Activated CD4-positive, alpha-beta T cell treated with anti-CD3 and anti-CD28 coated beads, Interleukin-10, Interleukin-2, amounts not matched to agents 100 ng/mL and 50 ng/mL, durations not matched to agents 16 hours and 8 hours (primary cell): ENCODE data around the gene GALR1.
"Not testable (repeated sequence)": the region's sequence is repeated elsewhere in the genome, so short reads cannot be mapped to it uniquely, and the experiment has no call there.

ENCODE experiments used
- DNase-seq: peaks from one replicate; pipeline ENCODE4 v3.0.0-alpha.2; 2020

The GALR1 gene

GRCh38 chr18:77249569-77250500, at the start of gene GALR1:
Gene GALR1 (plus strand): TSS chr18:77249848. CDS start chr18:77250549, 701 bp downstream.
- DNase-seq = no peak

GRCh38 chr18:77201506-77201905, 48.1 kb upstream of the GALR1 start:
- DNase-seq = peak; percentile 11

- no peak for DNase-seq
Observed at GRCh38 chr18:77202329-77202728, 47.3 kb upstream of the GALR1 start.

- DNase-seq = no peak
Observed at GRCh38 chr18:77203071-77203470, 46.6 kb upstream of the GALR1 start.

- no peak for DNase-seq
Observed at GRCh38 chr18:77203851-77204250, 45.8 kb upstream of the GALR1 start.

GRCh38 chr18:77205769-77206168, 43.9 kb upstream of the GALR1 start:
- DNase-seq = no peak

GRCh38 chr18:77206676-77207374, 42.8 kb upstream of the GALR1 start:
- no peak for DNase-seq

GRCh38 chr18:77207540-77207939, 42.1 kb upstream of the GALR1 start:
- DNase-seq = peak; percentile 65

- peak; percentile 66 for DNase-seq
Observed at GRCh38 chr18:77208964-77209363, 40.7 kb upstream of the GALR1 start.

GRCh38 chr18:77209587-77209986, 40.1 kb upstream of the GALR1 start:
- no peak for DNase-seq

- no peak for DNase-seq
Observed at GRCh38 chr18:77210249-77210648, 39.4 kb upstream of the GALR1 start.

GRCh38 chr18:77218642-77219041, 31.0 kb upstream of the GALR1 start:
- DNase-seq = no peak

GRCh38 chr18:77220726-77221125, 28.9 kb upstream of the GALR1 start:
- no peak for DNase-seq

GRCh38 chr18:77222464-77222863, 27.2 kb upstream of the GALR1 start:
- DNase-seq = no peak

- DNase-seq = peak; percentile 47
Observed at GRCh38 chr18:77223221-77223639, 26.4 kb upstream of the GALR1 start.

GRCh38 chr18:77223653-77224052, 26.0 kb upstream of the GALR1 start:
- DNase-seq = peak; percentile 30

GRCh38 chr18:77230645-77231044, 19.0 kb upstream of the GALR1 start:
- DNase-seq = no peak

- DNase-seq = no peak
Observed at GRCh38 chr18:77234504-77235365, 14.9 kb upstream of the GALR1 start.

GRCh38 chr18:77239285-77239684, 10.4 kb upstream of the GALR1 start:
- not testable (repeated sequence) for DNase-seq

- no peak for DNase-seq
Observed at GRCh38 chr18:77248873-77249568, 627 bp upstream of the GALR1 start.

- no peak for DNase-seq
Observed at GRCh38 chr18:77250501-77250925, 865 bp downstream of the GALR1 start.
